ENCODE data around the gene PRM2. TPM values are rescaled to one million over a fixed set of nuclear protein-coding genes. Genes with fewer than 3 reads are reported as not detected.

PRM2 gene
- total and polyA plus RNA-seq, 7 experiments from 2014 or later = not detected

DNA sequence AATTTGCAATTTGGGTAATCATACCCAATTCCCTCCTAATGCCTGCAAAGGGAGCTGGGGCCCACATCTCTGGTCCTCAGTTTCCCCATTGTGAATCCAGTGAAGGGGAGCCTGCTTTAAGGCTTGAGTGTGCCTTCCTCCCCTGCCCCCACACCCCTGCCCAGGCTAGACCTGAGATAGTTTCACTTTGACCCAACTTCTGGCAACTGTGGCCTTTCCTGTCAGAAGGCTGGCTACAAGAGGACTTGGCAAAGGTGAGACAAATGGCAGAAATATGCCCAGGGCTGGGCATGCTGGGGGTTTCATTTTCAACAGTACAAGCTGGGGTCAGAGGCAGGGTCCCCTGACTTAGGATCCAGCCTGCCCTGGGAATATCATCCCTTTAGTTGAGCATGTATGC lies 30.3 kb downstream of the PRM2 start:
- CTCF ChIA-PET = interaction anchor here (0.7 kb wide), 1 partner anchor 160 kb away, joined by 4 read pairs; no protein-coding TSS in a partner anchor

DNA sequence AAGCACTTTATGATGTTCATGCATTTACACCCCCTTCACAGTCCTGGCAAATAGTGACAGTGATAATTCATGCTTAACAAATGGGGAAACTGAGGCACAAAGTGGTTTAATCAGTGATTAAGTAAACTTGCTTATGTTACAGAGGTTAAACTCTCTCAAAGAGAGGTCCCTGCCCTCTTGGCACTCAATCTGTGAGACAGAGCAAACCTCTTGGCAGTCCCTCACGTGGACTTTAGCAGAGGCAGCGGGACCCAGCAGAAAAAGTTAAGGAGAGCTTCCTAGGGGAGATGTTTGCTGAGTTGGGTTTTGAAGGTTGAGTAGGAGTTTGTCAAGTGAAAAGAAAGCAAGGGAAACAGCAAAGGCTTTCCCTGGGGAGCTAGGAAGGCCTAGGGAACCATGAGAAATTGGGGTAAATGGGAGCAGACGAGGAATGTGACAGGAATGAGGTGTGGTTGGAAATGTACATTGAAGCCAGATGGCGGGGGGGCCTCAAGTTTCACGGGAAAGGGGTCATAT lies 31.0 kb downstream of the PRM2 start:
- H3K9me3 Mint-ChIP-seq = no peaks in the 10 kb centered on the region
- DNase-seq = no peak
- POLR2A ChIA-PET = interaction anchor here (2.3 kb wide), 1 partner anchor 11 kb away, joined by 7 read pairs; the partner anchor contains the start of gene SOCS1
- H3K4me3 ChIP-seq (ENCODE audit: low read length) = no peak overlapping the region
- no peak overlapping the region for H3K27ac ChIP-seq (ENCODE audit: low read depth, low read length)
- CTCF ChIA-PET = interaction anchor here (1.0 kb wide), 1 partner anchor 10 kb away, joined by 3 read pairs; no protein-coding TSS in a partner anchor
- H3K27me3 Mint-ChIP-seq = no peaks in the 10 kb centered on the region
- peaks cover 0 to 15% (median 0%) of the 10 kb centered on the region in 5 donors for H3K36me3 Mint-ChIP-seq
- peaks cover 7 to 8% of the 10 kb centered on the region in 2 donors for H3K4me1 ChIP-seq (ENCODE audit: control insufficient read depth in 2 of 2, insufficient read depth in 2 of 2, low read length in 2 of 2)
- intact Hi-C loops (cut with micrococcal nuclease) = no loop called here
- no peak for ATAC-seq
- H3K27me3 ChIP-seq (ENCODE audit: control insufficient read depth in 2 of 2, insufficient read depth in 2 of 2, low read length in 2 of 2) = no peaks in the 10 kb centered on the region
- H3K4me1 Mint-ChIP-seq = peaks cover under 1 to 41% (median 7%) of the 10 kb centered on the region in 7 donors
- peak overlapping the region in 3 of 9 donors; percentile 37 to 77 (median 50) for H3K27ac Mint-ChIP-seq
- H3K36me3 ChIP-seq (ENCODE audit: control insufficient read depth in 2 of 3, insufficient read depth in 3 of 3, low read length in 3 of 3) = no peaks in the 10 kb centered on the region
- no peak overlapping the region for H3K4me3 Mint-ChIP-seq
- no peaks in the 10 kb centered on the region for H3K9me3 ChIP-seq (ENCODE audit: control insufficient read depth in 2 of 3, low read length in 3 of 3)

More for the DNA sequence above, 30.3 kb downstream of the PRM2 start:
- POLR2A ChIA-PET = interaction anchor here (0.7 to 2.3 kb wide), 2 partner anchors 10 to 15 kb away, joined by 3 to 7 read pairs; partner anchors contain the start of gene SOCS1
- Mint-ChIP-seq H3K27ac (peak overlapping the region in 2 of 9 donors; percentile 7 to 46), H3K36me3 (peaks cover 0 to 18% (median 0%) of the 10 kb centered on the region in 5 donors), H3K9me3 (no peaks in the 10 kb centered on the region), H3K4me3 (no peak overlapping the region), H3K27me3 (no peaks in the 10 kb centered on the region), H3K4me1 (peaks cover 3 to 48% (median 6%) of the 10 kb centered on the region in 7 donors)
- no peaks in the 10 kb centered on the region for H3K36me3 ChIP-seq (ENCODE audit: control insufficient read depth in 2 of 3, insufficient read depth in 3 of 3, low read length in 3 of 3)
- H3K27ac ChIP-seq (ENCODE audit: low read depth, low read length) = no peak overlapping the region
- no peaks in the 10 kb centered on the region for H3K9me3 ChIP-seq (ENCODE audit: control insufficient read depth in 2 of 3, low read length in 3 of 3)
- no peaks in the 10 kb centered on the region for H3K27me3 ChIP-seq (ENCODE audit: control insufficient read depth in 2 of 2, insufficient read depth in 2 of 2, low read length in 2 of 2)
- H3K4me1 ChIP-seq (ENCODE audit: control insufficient read depth in 2 of 2, insufficient read depth in 2 of 2, low read length in 2 of 2) = peaks cover under 1 to 2% of the 10 kb centered on the region in 2 donors
- intact Hi-C loops (cut with micrococcal nuclease) = no loop called here
- ATAC-seq = no peak
- DNase-seq = no peak
- no peak overlapping the region for H3K4me3 ChIP-seq (ENCODE audit: low read length)

DNA sequence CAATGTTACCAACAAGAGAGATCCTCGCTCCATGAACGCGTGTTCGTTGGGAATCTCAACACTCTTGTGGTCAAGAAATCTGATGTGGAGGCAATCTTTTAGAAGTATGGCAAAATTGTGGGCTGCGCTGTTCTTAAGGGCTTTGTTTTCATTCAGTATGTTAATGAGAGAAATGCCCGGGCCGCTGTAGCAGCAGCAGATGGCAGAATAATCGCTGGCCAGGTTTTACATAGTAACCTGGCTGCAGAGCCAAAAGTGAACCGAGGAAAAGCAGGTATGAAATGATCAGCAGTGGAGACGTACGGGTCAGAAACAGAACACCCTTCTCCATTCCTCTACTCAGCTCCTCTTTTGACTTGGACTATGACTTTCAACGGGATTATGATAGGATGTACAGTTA lies 33.6 kb downstream of the PRM2 start:
- ATAC-seq (no peak), DNase-seq (no peak)
- peaks cover 0 to 4% (median 0%) of the 10 kb centered on the region in 5 donors for H3K36me3 Mint-ChIP-seq
- ChIA-PET CTCF (no interaction called here), POLR2A (no interaction called here)
- no peak overlapping the region for H3K27ac Mint-ChIP-seq
- intact Hi-C loops (cut with micrococcal nuclease) = no loop called here
- Histone ChIP-seq H3K27ac (ENCODE audit: low read depth, low read length) (no peak overlapping the region), H3K4me3 (ENCODE audit: low read length) (no peak overlapping the region), H3K4me1 (ENCODE audit: control insufficient read depth in 2 of 2, insufficient read depth in 2 of 2, low read length in 2 of 2) (peaks cover 7 to 14% of the 10 kb centered on the region in 2 donors), H3K27me3 (ENCODE audit: control insufficient read depth in 2 of 2, insufficient read depth in 2 of 2, low read length in 2 of 2) (no peaks in the 10 kb centered on the region), H3K36me3 (ENCODE audit: control insufficient read depth in 2 of 3, insufficient read depth in 3 of 3, low read length in 3 of 3) (no peaks in the 10 kb centered on the region), H3K9me3 (ENCODE audit: control insufficient read depth in 2 of 3, low read length in 3 of 3) (no peaks in the 10 kb centered on the region)
- peaks cover 0 to 40% (median 6%) of the 10 kb centered on the region in 7 donors for H3K4me1 Mint-ChIP-seq
- no peaks in the 10 kb centered on the region for H3K9me3 Mint-ChIP-seq
- H3K27me3 Mint-ChIP-seq = no peaks in the 10 kb centered on the region
- no peak overlapping the region for H3K4me3 Mint-ChIP-seq

DNA sequence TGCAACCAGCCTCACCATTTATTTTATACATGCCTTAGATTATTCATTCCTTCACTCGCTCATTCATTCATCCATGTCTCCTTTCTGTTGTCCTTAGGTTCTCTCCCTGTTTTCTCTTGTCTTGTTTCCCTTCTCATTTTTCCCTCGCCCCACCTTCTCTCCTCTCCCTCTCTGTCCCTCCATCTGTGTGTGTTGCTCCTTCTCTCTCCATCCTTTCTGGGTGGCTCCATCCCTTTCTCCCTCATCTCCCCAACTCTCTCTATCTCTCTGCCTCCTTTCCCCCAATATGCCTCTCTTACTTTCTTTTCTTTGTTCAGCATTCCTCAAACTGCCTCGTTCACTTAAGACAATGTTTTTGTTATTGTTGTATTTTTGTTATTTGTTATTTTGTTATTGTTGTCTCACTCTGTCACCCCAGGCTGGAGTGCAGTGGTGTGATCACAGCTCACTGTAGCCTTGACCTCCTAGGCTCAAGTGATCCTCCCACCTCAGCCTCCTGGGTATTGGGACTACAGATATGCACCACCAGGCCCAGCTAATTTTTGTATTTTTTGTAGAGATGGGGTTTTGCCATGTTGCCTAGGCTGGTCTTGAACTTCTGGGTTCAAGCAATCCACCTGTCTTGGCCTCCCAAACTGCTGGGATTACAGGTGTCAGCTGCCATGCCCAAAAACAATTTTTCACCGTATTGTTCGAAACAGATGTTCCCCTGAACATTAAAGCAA lies 34.6 kb downstream of the PRM2 start:
- Mint-ChIP-seq H3K36me3 (no peaks in the 10 kb centered on the region), H3K4me3 (no peak overlapping the region)

DNA sequence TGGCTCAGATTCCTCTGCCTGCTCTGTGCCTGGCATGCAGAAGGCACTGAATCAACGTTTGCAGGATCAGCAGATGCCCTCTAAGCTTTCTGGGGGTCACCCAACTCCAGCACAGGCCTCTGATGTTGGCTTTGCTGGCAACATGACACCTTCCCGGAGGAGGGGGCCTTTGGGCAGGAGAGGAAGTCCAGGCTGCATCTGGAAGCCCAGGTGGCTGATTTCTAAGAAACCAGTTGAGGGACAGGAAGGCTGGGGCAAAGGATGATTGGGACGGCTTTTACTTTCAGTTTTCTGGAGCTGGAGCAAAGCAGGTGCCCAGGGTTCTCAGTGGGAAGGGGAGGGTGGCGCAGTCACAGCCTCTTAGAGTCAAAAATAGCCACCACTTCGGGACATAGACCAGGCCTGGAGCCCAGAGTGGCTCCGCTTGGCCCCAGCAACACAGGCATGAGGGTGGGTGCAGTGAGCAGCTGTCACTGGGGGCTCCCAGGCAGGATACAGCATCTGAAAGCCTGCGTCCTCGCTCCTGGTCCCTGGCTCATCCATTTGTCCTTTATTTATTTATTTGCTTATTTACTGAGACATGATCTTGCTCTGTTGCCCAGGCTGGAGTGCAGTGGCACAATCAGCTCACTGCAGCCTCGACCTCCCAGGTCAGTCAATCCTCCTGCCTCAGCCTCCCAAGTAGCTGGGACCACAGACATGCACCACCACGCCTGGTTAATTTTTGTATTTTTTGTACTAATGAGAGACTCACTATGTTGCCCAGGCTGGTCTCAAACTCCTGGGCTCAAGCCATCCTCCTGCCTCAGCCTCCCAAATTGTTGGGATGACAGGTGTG lies 35.4 kb downstream of the PRM2 start:
- H3K9me3 ChIP-seq (ENCODE audit: control insufficient read depth in 2 of 3, low read length in 3 of 3) = no peaks in the 10 kb centered on the region
- DNase-seq = no peak
- peaks cover 7 to 14% of the 10 kb centered on the region in 2 donors for H3K4me1 ChIP-seq (ENCODE audit: control insufficient read depth in 2 of 2, insufficient read depth in 2 of 2, low read length in 2 of 2)
- H3K4me3 ChIP-seq (ENCODE audit: low read length) = peak overlapping the region; percentile 34
- H3K36me3 ChIP-seq (ENCODE audit: control insufficient read depth in 2 of 3, insufficient read depth in 3 of 3, low read length in 3 of 3) = no peaks in the 10 kb centered on the region
- ATAC-seq = no peak
- POLR2A ChIA-PET = interaction anchor here (1.0 to 1.3 kb wide), 2 partner anchors 8 to 15 kb away, joined by 3 to 4 read pairs; partner anchors contain the start of gene SOCS1
- Mint-ChIP-seq H3K36me3 (no peaks in the 10 kb centered on the region), H3K27ac (peak overlapping the region in 6 of 9 donors; percentile 42 to 86 (median 70)), H3K9me3 (no peaks in the 10 kb centered on the region), H3K27me3 (no peaks in the 10 kb centered on the region), H3K4me3 (peak overlapping the region in 4 of 10 donors; percentile 33 to 69 (median 53)), H3K4me1 (peaks cover 0 to 35% (median 10%) of the 10 kb centered on the region in 7 donors)
- H3K27me3 ChIP-seq (ENCODE audit: control insufficient read depth in 2 of 2, insufficient read depth in 2 of 2, low read length in 2 of 2) = no peaks in the 10 kb centered on the region
- intact Hi-C loops (cut with micrococcal nuclease) = no loop called here
- CTCF ChIA-PET = no interaction called here
- H3K27ac ChIP-seq (ENCODE audit: low read depth, low read length) = no peak overlapping the region

More for the DNA sequence above, 34.6 kb downstream of the PRM2 start:
- ATAC-seq = no peak
- H3K36me3 ChIP-seq (ENCODE audit: control insufficient read depth in 2 of 3, insufficient read depth in 3 of 3, low read length in 3 of 3) = no peaks in the 10 kb centered on the region
- intact Hi-C loops (cut with micrococcal nuclease) = no loop called here
- Mint-ChIP-seq H3K27ac (no peak overlapping the region), H3K27me3 (no peaks in the 10 kb centered on the region), H3K9me3 (no peaks in the 10 kb centered on the region), H3K4me1 (peaks cover 0 to 39% (median 10%) of the 10 kb centered on the region in 7 donors)
- no peaks in the 10 kb centered on the region for H3K9me3 ChIP-seq (ENCODE audit: control insufficient read depth in 2 of 3, low read length in 3 of 3)
- H3K27me3 ChIP-seq (ENCODE audit: control insufficient read depth in 2 of 2, insufficient read depth in 2 of 2, low read length in 2 of 2) = no peaks in the 10 kb centered on the region
- no peak overlapping the region for H3K27ac ChIP-seq (ENCODE audit: low read depth, low read length)
- no peak overlapping the region for H3K4me3 ChIP-seq (ENCODE audit: low read length)
- ChIA-PET POLR2A (interaction anchor here (1.0 to 1.3 kb wide), 2 partner anchors 9 to 14 kb away, joined by 3 to 4 read pairs; partner anchors contain the start of gene SOCS1), CTCF (no interaction called here)
- peaks cover 7 to 14% of the 10 kb centered on the region in 2 donors for H3K4me1 ChIP-seq (ENCODE audit: control insufficient read depth in 2 of 2, insufficient read depth in 2 of 2, low read length in 2 of 2)
- DNase-seq = no peak

All from naive thymus-derived CD4-positive, alpha-beta T cell (primary cell).